ENCODE measurements around the gene BRICD5. TPM values are rescaled to one million over a fixed set of nuclear protein-coding genes. Genes with fewer than 3 reads are reported as not detected.

Gene BRICD5
- total RNA-seq, 4 donors from 2014 or later = 3.8 to 44.6 (median 12.0) TPM

- no peak for TF ChIP-seq POLR2A (IDR thresholded peaks at IDR 0.05)
- no peak for TF ChIP-seq CTCF (IDR thresholded peaks at IDR 0.05)
- intact Hi-C loops (cut with DNase I) = no loop called here
- Histone ChIP-seq H3K27me3 (no peaks in the 10 kb centered on the region), H3K27ac (peak overlapping the region; percentile 67 to 83 (median 81)), H3K36me3 (peaks cover 34 to 40% of the 10 kb centered on the region in 2 donors), H3K4me1 (peaks cover 10 to 33% of the 10 kb centered on the region in 2 donors), H3K9me3 (no peaks in the 10 kb centered on the region), H3K4me3 (replicated peaks in 1 of 3) (peak overlapping the region; percentile 15 to 68 (median 23))
- 3 to 5% methylated on average over 35 of the region's 35 CpGs for WGBS, 2 donors
- DNase-seq = peak; percentile 39 to 45
These were observed 40.1 kb upstream of the BRICD5 start for GRCh38 chr16:2250652-2251295.

GRCh38 chr16:2246301-2246885 lies 35.7 kb upstream of the BRICD5 start:
- H3K9me3 ChIP-seq = no peaks in the 10 kb centered on the region
- no peak overlapping the region for H3K27ac ChIP-seq
- peaks cover 7 to 15% of the 10 kb centered on the region in 2 donors for H3K4me1 ChIP-seq
- TF ChIP-seq CTCF (IDR thresholded peaks at IDR 0.05) = no peak
- no peak for TF ChIP-seq POLR2A (IDR thresholded peaks at IDR 0.05)
- 91 to 95% methylated on average over 7 to 12 of the region's 18 CpGs for WGBS, 2 donors
- no peak for DNase-seq
- peaks cover 43 to 44% of the 10 kb centered on the region in 2 donors for H3K36me3 ChIP-seq
- H3K27me3 ChIP-seq = no peaks in the 10 kb centered on the region
- intact Hi-C loops (cut with DNase I) = no loop called here
- no peak overlapping the region for H3K4me3 ChIP-seq (replicated peaks in 1 of 3)

- DNase-seq = no peak
- H3K4me1 ChIP-seq = peaks cover under 1 to 9% of the 10 kb centered on the region in 2 donors
- H3K27me3 ChIP-seq = no peaks in the 10 kb centered on the region
- WGBS, 2 donors = 94 to 95% methylated on average over 28 to 30 of the region's 30 CpGs
- peaks cover 43 to 44% of the 10 kb centered on the region in 2 donors for H3K36me3 ChIP-seq
- no peak overlapping the region for H3K27ac ChIP-seq
- intact Hi-C loops (cut with DNase I) = no loop called here
- H3K9me3 ChIP-seq = no peaks in the 10 kb centered on the region
- H3K4me3 ChIP-seq (replicated peaks in 1 of 3) = no peak overlapping the region
- no peak for TF ChIP-seq CTCF (IDR thresholded peaks at IDR 0.05)
These were observed 34.5 kb upstream of the BRICD5 start for GRCh38 chr16:2244926-2245795.

- intact Hi-C loops (cut with DNase I) = no loop called here
- DNase-seq = no peak
- Histone ChIP-seq H3K36me3 (peaks cover 43 to 44% of the 10 kb centered on the region in 2 donors), H3K27ac (no peak overlapping the region), H3K9me3 (no peaks in the 10 kb centered on the region), H3K4me3 (replicated peaks in 1 of 3) (no peak overlapping the region), H3K4me1 (peaks cover 0 to under 1% of the 10 kb centered on the region in 2 donors), H3K27me3 (no peaks in the 10 kb centered on the region)
- WGBS, 2 donors = 83% methylated on average over 1 of the region's 17 CpGs; no CpG with 5 or more reads in 1 of the 2 donors
- TF ChIP-seq POLR2A (IDR thresholded peaks at IDR 0.05) (no peak), CTCF (IDR thresholded peaks at IDR 0.05) (no peak)
These were observed 33.6 kb upstream of the BRICD5 start for GRCh38 chr16:2244301-2244700.

All from thyroid gland (tissue), 4 donors.